GM18858 (cell line): Measurements from ENCODE around the gene TBC1D22A.

ENCODE experiments used
- ATAC-seq: cut with Tn5 transposase; IDR thresholded peaks from one replicate; pipeline ENCODE4 v1.9.1; 2021; ENCODE audit not compliant: unreplicated experiment

The TBC1D22A gene

GRCh38 chr22:47144076-47144765 is 381.8 kb downstream of the TBC1D22A start:
- no peak for ATAC-seq

GRCh38 chr22:47144791-47145425 is 382.5 kb downstream of the TBC1D22A start:
- no peak for ATAC-seq

- ATAC-seq = no peak
Observed at GRCh38 chr22:47145883-47146282, 383.4 kb downstream of the TBC1D22A start.

GRCh38 chr22:47146391-47146790 is 383.9 kb downstream of the TBC1D22A start:
- ATAC-seq = no peak

GRCh38 chr22:47146941-47147340 is 384.5 kb downstream of the TBC1D22A start:
- ATAC-seq = no peak

GRCh38 chr22:47147572-47147971 is 385.1 kb downstream of the TBC1D22A start:
- no peak for ATAC-seq

GRCh38 chr22:47148510-47148909 is 386.1 kb downstream of the TBC1D22A start:
- ATAC-seq = no peak

- no peak for ATAC-seq
Observed at GRCh38 chr22:47148956-47149728, 386.7 kb downstream of the TBC1D22A start.

GRCh38 chr22:47149976-47150375 is 387.5 kb downstream of the TBC1D22A start:
- ATAC-seq = no peak

GRCh38 chr22:47150426-47150825 is 388.0 kb downstream of the TBC1D22A start:
- ATAC-seq = no peak

- ATAC-seq = no peak
Observed at GRCh38 chr22:47151064-47151463, 388.6 kb downstream of the TBC1D22A start.

- no peak for ATAC-seq
Observed at GRCh38 chr22:47151490-47151889, 389.0 kb downstream of the TBC1D22A start.

GRCh38 chr22:47152236-47152635 is 389.8 kb downstream of the TBC1D22A start:
- ATAC-seq = no peak

- no peak for ATAC-seq
Observed at GRCh38 chr22:47152938-47153337, 390.5 kb downstream of the TBC1D22A start.

- no peak for ATAC-seq
Observed at GRCh38 chr22:47153854-47154525, 391.5 kb downstream of the TBC1D22A start.

GRCh38 chr22:47154621-47155081 is 392.2 kb downstream of the TBC1D22A start:
- no peak for ATAC-seq

- ATAC-seq = no peak
Observed at GRCh38 chr22:47155131-47155885, 392.9 kb downstream of the TBC1D22A start.

GRCh38 chr22:47155912-47156311 is 393.5 kb downstream of the TBC1D22A start:
- no peak for ATAC-seq

- no peak for ATAC-seq
Observed at GRCh38 chr22:47156352-47157092, 394.1 kb downstream of the TBC1D22A start.

GRCh38 chr22:47157093-47157420 is 394.6 kb downstream of the TBC1D22A start:
- ATAC-seq = no peak
